ENCODE data around the gene EIPR1. TPM values are rescaled to one million over a fixed set of nuclear protein-coding genes. Genes with fewer than 3 reads are reported as not detected.
"Not testable (repeated sequence)": the region's sequence is repeated elsewhere in the genome, so short reads cannot be mapped to it uniquely, and the experiment has no call there.

EIPR1 gene
- total RNA-seq, 4 donors from 2014 or later, result 24.9 to 46.2 (median 36.3) TPM

DNA sequence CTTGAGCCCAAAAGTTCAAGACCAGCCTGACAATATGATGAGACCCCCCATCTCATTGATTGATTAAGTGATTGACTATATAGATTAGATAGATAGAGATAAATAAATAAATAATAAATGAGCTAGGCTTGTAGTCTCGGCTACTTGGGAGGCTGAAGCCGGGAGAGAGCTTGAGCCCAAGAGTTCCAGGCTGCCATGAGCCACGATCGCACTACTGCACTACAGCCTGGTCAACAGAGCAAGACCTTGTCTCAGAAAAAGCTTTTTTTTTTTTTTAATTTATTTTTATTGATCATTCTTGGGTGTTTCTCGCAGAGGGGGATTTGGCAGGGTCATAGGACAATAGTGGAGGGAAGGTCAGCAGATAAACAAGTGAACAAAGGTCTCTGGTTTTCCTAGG is 12.4 kb downstream of the EIPR1 start:
- WGBS, 2 donors, result 76 to 78% methylated on average over 5 of the region's 5 CpGs
- TF ChIP-seq CTCF (IDR thresholded peaks at IDR 0.05), result no peak
- TF ChIP-seq EP300 (IDR thresholded peaks at IDR 0.05), result no peak
- no peak for TF ChIP-seq POLR2A (IDR thresholded peaks at IDR 0.05)

DNA sequence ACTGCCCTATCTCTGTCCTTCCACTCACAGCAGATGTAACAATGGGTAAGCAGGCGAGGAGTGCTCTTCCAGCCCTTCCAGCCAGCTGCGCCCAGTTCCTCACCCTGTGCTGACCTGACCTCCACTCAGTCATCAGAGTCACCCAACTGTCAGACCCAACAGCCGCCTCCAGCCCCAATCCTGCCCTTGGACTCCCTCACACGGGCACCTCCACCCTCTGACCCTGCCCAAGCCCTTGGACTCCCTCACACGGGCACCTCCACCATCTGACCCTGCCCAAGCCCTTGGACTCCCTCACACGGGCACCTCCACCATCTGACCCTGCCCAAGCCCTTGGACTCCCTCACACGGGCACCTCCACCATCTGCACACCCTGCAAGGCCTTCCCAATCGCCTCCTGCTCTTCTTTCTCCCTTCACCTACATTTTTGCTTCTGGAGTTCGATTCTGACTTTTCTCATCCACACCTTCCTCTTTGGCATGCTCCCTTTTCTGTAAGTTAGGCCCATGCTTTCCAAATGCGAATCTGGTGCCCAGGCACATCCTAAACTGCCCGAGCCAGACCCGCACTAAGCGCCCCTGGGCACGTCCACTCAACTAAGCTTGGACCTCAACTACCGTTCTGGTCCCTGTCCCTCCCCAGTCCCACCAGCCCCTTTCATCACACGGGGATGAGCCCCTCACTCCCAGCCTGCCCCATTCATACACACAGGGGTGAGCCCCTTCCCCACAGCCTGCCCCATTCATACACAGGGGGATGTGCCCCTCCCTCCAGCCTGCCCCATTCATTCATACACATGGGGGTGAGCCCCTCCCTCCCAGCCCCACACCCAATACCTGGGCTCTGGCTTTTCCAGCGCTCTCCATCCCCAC is 15.9 kb downstream of the EIPR1 start:
- H3K36me3 ChIP-seq, result no peaks in the 10 kb centered on the region
- 85 to 93% methylated on average over 17 of the region's 17 CpGs for WGBS, 2 donors
- no peaks in the 10 kb centered on the region for H3K27me3 ChIP-seq
- TF ChIP-seq POLR2A (IDR thresholded peaks at IDR 0.05) (no peak), CTCF (IDR thresholded peaks at IDR 0.05) (no peak), EP300 (IDR thresholded peaks at IDR 0.05) (no peak)
- no peak for DNase-seq (ENCODE audit: low spot score in 2 of 2)
- H3K4me1 ChIP-seq, result no peaks in the 10 kb centered on the region
- no peak overlapping the region for H3K27ac ChIP-seq
- no peak overlapping the region for H3K4me3 ChIP-seq
- H3K9me3 ChIP-seq, result no peaks in the 10 kb centered on the region

More for the DNA sequence above, 12.4 kb downstream of the EIPR1 start:
- no peak for DNase-seq (ENCODE audit: low spot score in 2 of 2)
- Histone ChIP-seq H3K9me3 (no peaks in the 10 kb centered on the region), H3K36me3 (peaks cover 0 to 7% (median 0%) of the 10 kb centered on the region in 3 donors), H3K27ac (no peak overlapping the region), H3K4me1 (no peaks in the 10 kb centered on the region), H3K27me3 (no peaks in the 10 kb centered on the region), H3K4me3 (no peak overlapping the region)

DNA sequence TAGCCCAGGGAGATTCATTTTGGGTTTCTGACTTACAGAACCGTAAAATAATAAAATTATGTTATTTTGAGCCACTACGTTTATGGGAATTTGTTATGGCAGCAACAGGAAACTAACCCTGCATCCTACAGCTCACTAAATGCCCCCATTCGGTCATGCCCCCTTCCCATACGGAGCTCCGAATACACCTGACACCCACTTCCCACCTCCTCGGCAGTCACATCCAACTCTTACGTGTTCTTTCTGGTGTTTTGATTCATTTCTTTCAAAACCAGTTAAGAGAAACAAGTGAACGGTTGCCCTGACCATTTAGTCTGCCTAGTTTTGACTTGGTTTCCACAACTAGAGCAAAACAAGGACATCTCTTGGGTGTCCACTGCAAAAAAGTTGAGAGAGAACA is 19.7 kb downstream of the EIPR1 start:
- Histone ChIP-seq H3K4me3 (no peak overlapping the region), H3K9me3 (no peaks in the 10 kb centered on the region), H3K27me3 (no peaks in the 10 kb centered on the region), H3K4me1 (no peaks in the 10 kb centered on the region), H3K27ac (no peak overlapping the region), H3K36me3 (peaks cover 0 to 15% (median 3%) of the 10 kb centered on the region in 3 donors)
- no peak for DNase-seq (ENCODE audit: low spot score in 2 of 2)
- no peak for TF ChIP-seq CTCF (IDR thresholded peaks at IDR 0.05)
- no peak for TF ChIP-seq EP300 (IDR thresholded peaks at IDR 0.05)
- TF ChIP-seq POLR2A (IDR thresholded peaks at IDR 0.05), result no peak
- WGBS, 2 donors, result 88 to 95% methylated on average over 8 of the region's 8 CpGs

DNA sequence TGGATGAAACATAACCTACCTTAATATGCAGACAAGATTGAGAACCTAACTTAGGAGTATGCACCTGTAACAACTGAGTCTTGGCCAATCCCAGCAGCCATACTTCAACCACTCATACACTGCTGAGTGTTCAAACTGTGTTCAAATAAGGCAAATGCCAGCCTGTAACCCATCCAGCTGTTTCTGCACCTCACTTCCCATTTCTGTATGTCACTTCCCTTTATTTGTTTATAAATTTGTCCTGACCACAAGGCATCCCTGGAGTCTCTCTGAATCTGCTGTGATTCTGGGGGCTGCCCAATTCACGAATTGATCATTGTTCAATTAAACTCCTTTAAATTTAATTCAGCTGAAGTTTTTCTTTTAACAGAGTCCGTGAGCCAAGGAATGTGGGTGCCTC is 20.2 kb downstream of the EIPR1 start:
- not testable (repeated sequence) for H3K4me1 ChIP-seq; H3K9me3 ChIP-seq; H3K27ac ChIP-seq; DNase-seq (ENCODE audit: low spot score in 2 of 2); H3K27me3 ChIP-seq; H3K4me3 ChIP-seq
- WGBS, 2 donors, result 71 to 85% methylated on average over 2 of the region's 2 CpGs
- H3K36me3 ChIP-seq, result peaks cover 0 to 20% (median 6%) of the 10 kb centered on the region in 3 donors

- 81% methylated on average over 2 of the region's 2 CpGs for WGBS, 2 donors
- no peaks in the 10 kb centered on the region for H3K4me1 ChIP-seq
- no peak for TF ChIP-seq POLR2A (IDR thresholded peaks at IDR 0.05)
- TF ChIP-seq CTCF (IDR thresholded peaks at IDR 0.05), result no peak
- no peak for TF ChIP-seq EP300 (IDR thresholded peaks at IDR 0.05)
- H3K27ac ChIP-seq, result no peak overlapping the region
- DNase-seq (ENCODE audit: low spot score in 2 of 2), result no peak
- H3K27me3 ChIP-seq, result no peaks in the 10 kb centered on the region
- peaks cover 0 to 25% (median 9%) of the 10 kb centered on the region in 3 donors for H3K36me3 ChIP-seq
- H3K9me3 ChIP-seq, result peaks cover 0 to 6% (median 0%) of the 10 kb centered on the region in 4 donors
- no peak overlapping the region for H3K4me3 ChIP-seq
Measured at GRCh38 chr2:3356799-3357198, 20.8 kb downstream of the EIPR1 start.
